Vagina (tissue), 2 donors: Measurements from ENCODE around the gene ADGRB2. TPM values are rescaled to one million over a fixed set of nuclear protein-coding genes. Genes with fewer than 3 reads are reported as not detected.

Source experiments
- DNase-seq, 2 donors: peaks; one replicate each; pipeline ENCODE4 v3.0.0-alpha.2; 2017; ENCODE audit errors: extremely low spot score in 2 of 2
- H3K27ac ChIP-seq: fragments of 200-600 bp; sonication (generic); one replicate; pipeline ENCODE4 v1.5.1; 2019
- H3K27me3 ChIP-seq: fragments of 200-600 bp; sonication (generic); one replicate; pipeline ENCODE4 v1.5.1; 2019
- H3K36me3 ChIP-seq, 2 donors: fragments of 200-600 bp; sonication (generic); one replicate each; pipeline ENCODE4 v1.5.1; 2017 to 2019
- H3K4me1 ChIP-seq: fragments of 200-600 bp; sonication (generic); one replicate; pipeline ENCODE4 v1.5.1; 2019
- H3K4me3 ChIP-seq, 2 donors: fragments of 200-600 bp; sonication (generic); 1 replicate in 1 of 2; 2 replicates in 1 of 2; pipeline ENCODE4 v1.5.1; 2016 to 2019
- H3K9me3 ChIP-seq: fragments of 200-600 bp; sonication (generic); one replicate; pipeline ENCODE4 v1.5.1; 2019
- POLR2A ChIP-seq, 2 donors: fragments of 450-650 bp; IDR thresholded peaks; one replicate each; pipeline ENCODE4 v1.6.1; 2017; ENCODE audit warnings: antibody characterized with exemption in 2 of 2, mild to moderate bottlenecking in 2 of 2, moderate library complexity in 2 of 2
- POLR2AphosphoS5 ChIP-seq, 2 donors: sonication (generic); formaldehyde crosslinking; IDR thresholded peaks; one replicate each; pipeline ENCODE4 v1.9.0; 2017; ENCODE audit warnings: antibody characterized with exemption in 2 of 2, mild to moderate bottlenecking in 2 of 2, low read depth in 1 of 2; ENCODE audit not compliant: insufficient read depth in 1 of 2
- intact Hi-C: fragments of 100-400 bp; cut with DNase I; formaldehyde crosslinking; loops from one replicate; pipeline ENCODE4 v1.15.1; 2023
- total RNA-seq: library from RNA; depleted of rRNA; stranded (reverse); fragments of >200 nt; gene quantifications from one replicate; pipeline ENCODE4 v1.2.3, GENCODE V29; 2016
- TF ChIP-seq, protein P1 (sequence below), 3 experiments: fragments of 450-650 bp in 2 of 3; fragments of 200-600 bp in 1 of 3; sonication (generic) in 1 of 3; IDR thresholded peaks; one replicate each; pipeline ENCODE4 v1.5.1; 2017 to 2019; ENCODE audit warnings: antibody characterized with exemption in 3 of 3, mild to moderate bottlenecking in 2 of 3, moderate library complexity in 2 of 3

Gene ADGRB2
- total RNA-seq, 1 donor from 2014 or later, result 3.9 TPM

DNA sequence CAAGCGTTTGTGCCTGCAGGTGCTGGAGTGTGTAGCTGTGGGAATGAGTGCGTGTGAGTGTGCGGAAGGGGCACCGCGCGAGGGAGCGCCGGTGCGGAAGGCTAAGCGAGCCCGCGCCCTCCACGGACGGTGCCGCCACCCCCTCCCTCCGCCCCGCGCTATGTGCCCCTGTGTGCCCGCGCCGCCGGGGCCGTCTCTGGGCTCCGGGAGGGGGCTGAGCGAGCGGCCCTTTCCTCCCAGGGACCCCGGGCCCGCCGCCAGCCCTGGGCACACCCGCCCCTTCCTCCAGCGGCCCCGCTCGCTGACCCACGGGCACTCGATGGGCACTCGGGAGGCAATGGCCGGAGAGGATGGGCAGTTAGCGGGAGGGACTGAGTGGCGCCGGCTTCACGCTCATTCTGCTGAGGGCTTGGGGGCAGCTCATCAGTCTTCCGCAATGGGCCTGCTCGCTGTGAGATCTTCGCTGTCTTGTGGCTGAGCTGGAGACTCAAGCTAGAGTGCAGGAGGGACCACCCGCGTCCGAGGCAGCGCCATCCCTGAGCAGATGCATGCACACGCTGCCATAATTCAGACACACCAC, 8.6 kb upstream of the ADGRB2 start:
- Histone ChIP-seq H3K36me3 (no peaks in the 10 kb centered on the region), H3K27ac (no peak overlapping the region), H3K27me3 (peaks cover 6% of the 10 kb centered on the region), H3K9me3 (no peaks in the 10 kb centered on the region), H3K4me1 (peaks cover 15% of the 10 kb centered on the region), H3K4me3 (peak overlapping the region; percentile 22 to 28)
- no peak for DNase-seq
- intact Hi-C loops, result no loop called here
- no peak for TF ChIP-seq POLR2A (IDR thresholded peaks at IDR 0.05)
- TF ChIP-seq, protein P1, sequence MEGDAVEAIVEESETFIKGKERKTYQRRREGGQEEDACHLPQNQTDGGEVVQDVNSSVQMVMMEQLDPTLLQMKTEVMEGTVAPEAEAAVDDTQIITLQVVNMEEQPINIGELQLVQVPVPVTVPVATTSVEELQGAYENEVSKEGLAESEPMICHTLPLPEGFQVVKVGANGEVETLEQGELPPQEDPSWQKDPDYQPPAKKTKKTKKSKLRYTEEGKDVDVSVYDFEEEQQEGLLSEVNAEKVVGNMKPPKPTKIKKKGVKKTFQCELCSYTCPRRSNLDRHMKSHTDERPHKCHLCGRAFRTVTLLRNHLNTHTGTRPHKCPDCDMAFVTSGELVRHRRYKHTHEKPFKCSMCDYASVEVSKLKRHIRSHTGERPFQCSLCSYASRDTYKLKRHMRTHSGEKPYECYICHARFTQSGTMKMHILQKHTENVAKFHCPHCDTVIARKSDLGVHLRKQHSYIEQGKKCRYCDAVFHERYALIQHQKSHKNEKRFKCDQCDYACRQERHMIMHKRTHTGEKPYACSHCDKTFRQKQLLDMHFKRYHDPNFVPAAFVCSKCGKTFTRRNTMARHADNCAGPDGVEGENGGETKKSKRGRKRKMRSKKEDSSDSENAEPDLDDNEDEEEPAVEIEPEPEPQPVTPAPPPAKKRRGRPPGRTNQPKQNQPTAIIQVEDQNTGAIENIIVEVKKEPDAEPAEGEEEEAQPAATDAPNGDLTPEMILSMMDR (IDR thresholded peaks at IDR 0.05), result no peak
- TF ChIP-seq POLR2AphosphoS5 (IDR thresholded peaks at IDR 0.05; ENCODE audit: insufficient read depth in 1 of 2, low read depth in 1 of 2), result no peak

DNA sequence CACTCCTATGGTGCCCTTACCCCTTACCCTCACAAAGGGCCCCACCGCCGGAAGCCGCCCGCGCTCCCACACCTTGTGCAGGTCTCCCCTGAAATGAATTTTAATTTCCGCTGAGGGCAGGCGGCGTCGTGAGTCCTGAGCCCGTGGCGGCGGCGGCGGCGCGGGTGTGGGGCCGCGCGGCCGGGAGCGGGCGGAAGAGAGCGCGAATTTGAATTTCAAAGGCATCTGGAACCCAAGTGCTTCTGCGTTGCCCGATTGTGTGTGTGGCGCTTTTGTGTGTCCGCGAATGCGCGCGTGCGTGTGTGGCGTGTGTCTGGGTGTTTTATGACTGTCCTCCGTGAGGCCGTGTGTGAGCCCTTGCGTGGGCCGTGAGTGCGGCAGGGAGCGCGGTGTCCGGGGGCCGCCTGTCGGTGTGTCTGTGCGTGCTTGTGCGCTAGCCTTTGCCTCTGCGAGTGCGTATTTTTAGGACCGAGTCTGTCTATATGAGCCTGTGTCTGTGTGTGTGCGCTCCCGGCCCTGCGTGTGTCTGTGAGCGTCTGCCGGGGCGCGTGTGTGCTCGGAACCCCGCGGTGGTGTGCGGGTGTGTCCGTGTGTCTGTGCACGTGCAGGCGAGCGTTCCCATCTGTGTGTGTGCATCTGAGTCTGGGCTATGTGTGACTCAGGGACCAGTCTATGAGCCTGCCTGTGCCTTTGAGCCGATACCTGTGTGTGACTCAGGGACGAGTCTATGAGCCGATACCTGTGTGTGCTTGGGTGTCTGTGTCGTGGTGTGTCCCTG, 7.9 kb upstream of the ADGRB2 start:
- H3K4me1 ChIP-seq, result peaks cover 15% of the 10 kb centered on the region
- no peaks in the 10 kb centered on the region for H3K9me3 ChIP-seq
- intact Hi-C loops, result no loop called here
- H3K36me3 ChIP-seq, result no peaks in the 10 kb centered on the region
- no peak overlapping the region for H3K27ac ChIP-seq
- TF ChIP-seq POLR2AphosphoS5 (IDR thresholded peaks at IDR 0.05; ENCODE audit: insufficient read depth in 1 of 2, low read depth in 1 of 2) (no peak), POLR2A (IDR thresholded peaks at IDR 0.05) (no peak)
- TF ChIP-seq, protein P1 (IDR thresholded peaks at IDR 0.05), result no peak
- H3K4me3 ChIP-seq, result peak overlapping the region; percentile 22 to 28
- no peak for DNase-seq
- H3K27me3 ChIP-seq, result peaks cover 6% of the 10 kb centered on the region

DNA sequence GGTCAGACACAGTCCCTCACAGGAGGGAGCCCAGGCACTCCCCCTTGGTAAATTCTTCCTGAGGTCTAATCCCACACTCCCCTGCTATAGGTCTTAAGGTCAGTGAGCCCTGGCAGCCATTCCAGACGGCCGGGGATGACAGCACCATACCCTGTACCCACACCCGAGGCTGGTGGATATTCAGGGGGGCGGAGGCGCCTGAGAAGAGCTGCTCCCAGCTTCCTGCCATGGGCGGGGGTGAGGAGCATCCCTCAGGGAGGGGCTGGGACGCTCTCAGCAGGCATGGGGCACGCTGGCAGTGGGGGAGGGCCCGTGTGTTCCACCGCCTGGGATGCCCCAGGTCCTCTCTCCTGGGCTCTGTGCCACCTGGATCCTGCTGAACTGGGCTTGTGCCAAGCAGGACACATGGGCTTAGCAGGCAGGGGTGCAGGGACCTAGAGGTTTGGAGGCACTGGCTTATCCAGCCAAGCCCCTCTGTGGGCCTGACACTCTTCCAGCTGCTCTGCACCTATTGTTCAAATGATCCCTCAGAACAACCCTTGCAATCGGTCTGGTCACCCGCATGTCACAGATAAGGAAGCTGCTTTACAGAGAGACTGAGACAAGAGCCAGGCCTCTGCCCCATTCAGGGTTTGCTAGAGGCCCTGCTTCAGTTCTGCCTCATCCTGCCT, 5.7 kb upstream of the ADGRB2 start:
- Histone ChIP-seq H3K4me1 (peaks cover 17% of the 10 kb centered on the region), H3K27ac (no peak overlapping the region), H3K9me3 (no peaks in the 10 kb centered on the region), H3K36me3 (no peaks in the 10 kb centered on the region), H3K4me3 (no peak overlapping the region), H3K27me3 (peaks cover 6% of the 10 kb centered on the region)
- TF ChIP-seq, protein P1 (IDR thresholded peaks at IDR 0.05), result no peak
- TF ChIP-seq POLR2AphosphoS5 (IDR thresholded peaks at IDR 0.05; ENCODE audit: insufficient read depth in 1 of 2, low read depth in 1 of 2) (no peak), POLR2A (IDR thresholded peaks at IDR 0.05) (no peak)
- intact Hi-C loops, result no loop called here
- no peak for DNase-seq

DNA sequence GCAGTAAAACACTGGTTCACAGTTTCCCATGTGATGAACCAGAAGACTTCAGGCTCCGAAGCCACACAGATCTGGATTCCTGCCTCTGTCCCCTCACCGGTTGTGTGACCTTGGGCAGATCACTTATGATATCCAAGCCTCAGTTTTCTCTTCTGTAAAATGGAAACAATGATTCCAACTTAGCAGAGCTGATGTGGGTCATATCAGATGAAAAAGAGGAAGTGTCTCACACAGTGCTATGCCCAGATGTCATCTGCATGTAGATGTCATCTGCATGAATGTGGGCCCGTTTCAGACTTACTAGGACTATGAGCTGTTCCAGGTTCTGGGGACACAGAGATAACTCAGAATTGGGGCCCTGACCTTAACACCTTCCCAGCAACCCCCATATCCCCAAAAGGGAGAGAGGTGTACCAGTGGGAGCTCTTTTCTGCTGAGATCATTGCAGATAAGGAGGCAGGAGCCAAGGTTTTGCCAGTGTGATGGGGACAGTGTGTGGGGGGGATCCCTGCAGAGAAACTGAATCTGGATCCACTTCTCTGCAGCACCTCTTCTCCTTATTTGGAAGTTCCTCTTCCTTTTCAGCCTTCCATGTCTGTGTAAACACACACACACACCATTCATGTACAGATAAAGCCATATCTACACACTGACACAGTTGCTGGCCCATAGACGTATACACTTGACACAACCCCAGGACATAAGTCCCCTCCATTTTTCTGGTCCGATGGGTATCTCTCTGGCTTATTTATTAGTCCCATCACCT, 5.0 kb upstream of the ADGRB2 start:
- intact Hi-C loops, result no loop called here
- no peak overlapping the region for H3K27ac ChIP-seq
- no peaks in the 10 kb centered on the region for H3K9me3 ChIP-seq
- H3K36me3 ChIP-seq, result no peaks in the 10 kb centered on the region
- H3K4me3 ChIP-seq, result no peak overlapping the region
- TF ChIP-seq POLR2A (IDR thresholded peaks at IDR 0.05) (no peak), POLR2AphosphoS5 (IDR thresholded peaks at IDR 0.05; ENCODE audit: insufficient read depth in 1 of 2, low read depth in 1 of 2) (no peak)
- TF ChIP-seq, protein P1 (IDR thresholded peaks at IDR 0.05), result no peak
- peaks cover 23% of the 10 kb centered on the region for H3K4me1 ChIP-seq
- peaks cover 6% of the 10 kb centered on the region for H3K27me3 ChIP-seq
- no peak for DNase-seq
